Mucosa of descending colon (tissue), 3 donors: Measurements from ENCODE around the gene GSTT2. TPM values are rescaled to one million over a fixed set of nuclear protein-coding genes. Genes with fewer than 3 reads are reported as not detected.
"Not testable (repeated sequence)": the region's sequence is repeated elsewhere in the genome, so short reads cannot be mapped to it uniquely, and the experiment has no call there.

Experiments used
- ATAC-seq: fragments of 200-7000 bp; cut with Tn5 transposase; one replicate; pipeline ENCODE4 v1.9.1; 2020; ENCODE audit warnings: mild to moderate bottlenecking, moderate library complexity
- DNase-seq, 3 donors: peaks; one replicate each; pipeline ENCODE4 v3.0.0-alpha.2; 2020
- H3K36me3 ChIP-seq: fragments of 200-600 bp; one replicate; pipeline ENCODE4 v1.8.0; 2021; ENCODE audit warnings: low read depth, mild to moderate bottlenecking
- H3K4me1 ChIP-seq: fragments of 200-600 bp; one replicate; pipeline ENCODE4 v1.8.0; 2021; ENCODE audit warnings: low read depth, mild to moderate bottlenecking
- H3K4me3 ChIP-seq: fragments of 200-600 bp; one replicate; pipeline ENCODE4 v1.8.0; 2021; ENCODE audit warnings: mild to moderate bottlenecking
- H3K9me3 ChIP-seq: fragments of 200-600 bp; one replicate; pipeline ENCODE4 v1.8.0; 2021; ENCODE audit warnings: mild to moderate bottlenecking
- CTCF ChIP-seq: fragments of 200-600 bp; IDR thresholded peaks from one replicate; pipeline ENCODE4 v1.8.0; 2022; ENCODE audit warnings: antibody characterized with exemption, mild to moderate bottlenecking
- intact Hi-C, 2 donors: fragments of 100-400 bp; cut with DNase I in 1 of 2; cut with micrococcal nuclease in 1 of 2; formaldehyde crosslinking; loops; one replicate each; pipeline versions ENCODE4 v1.11.0 to v1.11.1; 2022; cut with DNase I, micrococcal nuclease
- long read RNA-seq, 2 donors: library from polyadenylated mRNA; unstranded; transcript quantifications; one replicate each; pipeline ENCODE4 v2.0.0, GENCODE V29; 2019 to 2021
- total RNA-seq, 3 donors: library from RNA; stranded (reverse); fragmentation: NEBNext Ultra II Directional in 2 of 3; extraction: Animal tissue kit (Norgen Biotek cat#: 25700) in 2 of 3; gene quantifications; one replicate each; pipeline versions ENCODE4 v1.2.1 to v1.2.4, GENCODE V29; 2021 to 2023
- donor health status: DM: no; HTN: no; CAD: no; lungs with moderate emphysema.
- donor health status: DM: no; HTN: no; CAD: no.
- donor health status: DM: no; HTN: yes; CAD: no.

Gene GSTT2
- not detected for total RNA-seq
- long read RNA-seq, donor 1 = 0 reads
- long read RNA-seq, donor 2 = 0 reads

GRCh38 chr22:23979557-23980240, at the start of gene GSTT2:
TSS of gene GSTT2 (plus strand) at chr22:23980134.
- H3K9me3 ChIP-seq, H3K4me3 ChIP-seq, DNase-seq, intact Hi-C loops, H3K36me3 ChIP-seq, H3K4me1 ChIP-seq: not testable (repeated sequence)
- peak; percentile 82 for ATAC-seq

GRCh38 chr22:23938328-23939016, 41.5 kb upstream of the GSTT2 start:
- Histone ChIP-seq H3K9me3 (no peaks in the 10 kb centered on the region), H3K4me3 (no peak overlapping the region), H3K36me3 (no peaks in the 10 kb centered on the region), H3K4me1 (no peaks in the 10 kb centered on the region)
- intact Hi-C loops = no loop called here
- TF ChIP-seq CTCF = no peak
- DNase-seq = no peak
- no peak for ATAC-seq

GRCh38 chr22:23939017-23939357, 40.9 kb upstream of the GSTT2 start:
- intact Hi-C loops = no loop called here
- DNase-seq (no peak), ATAC-seq (no peak)
- H3K4me1 ChIP-seq = no peaks in the 10 kb centered on the region
- no peaks in the 10 kb centered on the region for H3K36me3 ChIP-seq
- TF ChIP-seq CTCF = no peak
- H3K9me3 ChIP-seq = no peaks in the 10 kb centered on the region
- no peak overlapping the region for H3K4me3 ChIP-seq

- ATAC-seq, DNase-seq, H3K4me1 ChIP-seq, intact Hi-C loops, H3K4me3 ChIP-seq, H3K9me3 ChIP-seq, H3K36me3 ChIP-seq: not testable (repeated sequence)
Measured at GRCh38 chr22:23940166-23940565, 39.8 kb upstream of the GSTT2 start.

- intact Hi-C loops, DNase-seq, H3K36me3 ChIP-seq, H3K4me3 ChIP-seq, ATAC-seq, H3K4me1 ChIP-seq, H3K9me3 ChIP-seq: not testable (repeated sequence)
Measured at GRCh38 chr22:23947391-23947790, 32.5 kb upstream of the GSTT2 start.

GRCh38 chr22:23949764-23950163, 30.2 kb upstream of the GSTT2 start:
- DNase-seq, H3K9me3 ChIP-seq, intact Hi-C loops, H3K4me1 ChIP-seq, H3K4me3 ChIP-seq, ATAC-seq, H3K36me3 ChIP-seq: not testable (repeated sequence)

GRCh38 chr22:23951383-23951782, 28.6 kb upstream of the GSTT2 start:
- H3K4me3 ChIP-seq, H3K4me1 ChIP-seq, DNase-seq, intact Hi-C loops, H3K9me3 ChIP-seq, H3K36me3 ChIP-seq, ATAC-seq: not testable (repeated sequence)

GRCh38 chr22:23952794-23953405, 27.0 kb upstream of the GSTT2 start:
- DNase-seq, H3K36me3 ChIP-seq, H3K9me3 ChIP-seq, H3K4me3 ChIP-seq, ATAC-seq, H3K4me1 ChIP-seq, intact Hi-C loops: not testable (repeated sequence)

- H3K9me3 ChIP-seq, H3K4me3 ChIP-seq, DNase-seq, H3K36me3 ChIP-seq, ATAC-seq, H3K4me1 ChIP-seq, intact Hi-C loops: not testable (repeated sequence)
Measured at GRCh38 chr22:23953485-23953884, 26.4 kb upstream of the GSTT2 start.

- not testable (repeated sequence) for H3K9me3 ChIP-seq
Measured at GRCh38 chr22:23954193-23954990, 25.5 kb upstream of the GSTT2 start.

GRCh38 chr22:23954991-23955305, 25.0 kb upstream of the GSTT2 start:
- ATAC-seq, H3K4me3 ChIP-seq, H3K36me3 ChIP-seq, intact Hi-C loops, H3K9me3 ChIP-seq, H3K4me1 ChIP-seq, DNase-seq: not testable (repeated sequence)

More at GRCh38 chr22:23954193-23954990, 25.5 kb upstream of the GSTT2 start:
- H3K4me3 ChIP-seq, H3K4me1 ChIP-seq, H3K36me3 ChIP-seq, intact Hi-C loops, ATAC-seq, DNase-seq: not testable (repeated sequence)

GRCh38 chr22:23955886-23956285, 24.0 kb upstream of the GSTT2 start:
- intact Hi-C loops, H3K36me3 ChIP-seq: not testable (repeated sequence)

More at GRCh38 chr22:23955886-23956285, 24.0 kb upstream of the GSTT2 start:
- H3K9me3 ChIP-seq, H3K4me1 ChIP-seq, DNase-seq, H3K4me3 ChIP-seq, ATAC-seq: not testable (repeated sequence)
